Stimulated activated CD8-positive, alpha-beta memory T cell treated with anti-CD3 and anti-CD28 coated beads, Interleukin-7, amount 100 ng/mL, for 1 hour (primary cell): ENCODE data around the gene TTC9B.
A peak's percentile ranks its signal among the peaks of the same experiment; 100 is the strongest.
"Not testable (repeated sequence)": the region's sequence is repeated elsewhere in the genome, so short reads cannot be mapped to it uniquely, and the experiment has no call there.

Experiments
- DNase-seq, 2 donors: peaks; one replicate each; pipeline ENCODE4 v3.0.0-alpha.2; 2020; ENCODE audit warnings: low read depth in 2 of 2

The TTC9B gene

DNA sequence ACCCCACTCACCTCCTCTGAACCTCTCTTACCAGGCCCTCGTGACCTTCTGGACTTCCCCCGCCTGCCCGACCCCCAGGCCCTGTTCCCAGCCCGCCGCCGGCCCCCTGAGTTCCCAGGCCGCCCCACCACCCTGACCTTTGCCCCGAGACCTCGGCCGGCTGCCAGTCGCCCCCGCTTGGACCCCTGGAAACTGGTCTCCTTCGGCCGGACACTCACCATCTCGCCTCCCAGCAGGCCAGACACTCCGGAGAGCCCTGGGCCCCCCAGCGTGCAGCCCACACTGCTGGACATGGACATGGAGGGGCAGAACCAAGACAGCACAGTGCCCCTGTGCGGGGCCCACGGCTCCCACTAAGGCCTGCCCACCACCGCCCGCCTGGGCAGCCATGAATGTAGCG is 3.2 kb downstream of the TTC9B start:
- DNase-seq = no peak

DNA sequence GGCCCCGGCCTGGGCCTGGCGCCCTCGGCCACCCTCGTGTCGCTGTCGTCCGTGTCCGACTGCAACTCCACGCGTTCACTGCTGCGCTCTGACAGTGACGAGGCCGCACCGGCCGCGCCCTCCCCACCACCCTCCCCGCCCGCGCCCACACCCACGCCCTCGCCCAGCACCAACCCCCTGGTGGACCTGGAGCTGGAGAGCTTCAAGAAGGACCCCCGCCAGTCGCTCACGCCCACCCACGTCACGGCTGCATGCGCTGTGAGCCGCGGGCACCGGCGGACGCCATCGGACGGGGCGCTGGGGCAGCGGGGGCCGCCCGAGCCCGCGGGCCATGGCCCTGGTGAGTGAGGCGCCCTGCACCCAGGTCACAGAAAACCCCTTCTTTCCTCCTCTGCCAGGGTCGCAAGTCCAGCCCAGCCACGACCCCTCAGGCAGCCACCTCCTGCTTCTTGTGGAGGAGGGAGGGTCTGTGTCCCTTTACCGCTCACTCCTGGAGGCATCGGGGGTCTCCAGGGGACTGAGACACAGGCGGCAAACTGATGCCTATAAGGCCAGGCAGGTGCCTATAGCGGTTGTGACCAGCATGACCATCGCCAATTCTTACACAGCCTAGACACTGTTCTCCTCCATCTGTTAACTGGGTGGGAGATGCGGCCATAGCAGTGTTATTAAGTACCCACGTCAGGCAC is 4.2 kb downstream of the TTC9B start:
- DNase-seq = no peak

- DNase-seq = no peak
Observed at GRCh38 chr19:40213251-40213829, 4.8 kb downstream of the TTC9B start.

- DNase-seq = no peak
Observed at GRCh38 chr19:40210889-40211288, 7.3 kb downstream of the TTC9B start.

DNA sequence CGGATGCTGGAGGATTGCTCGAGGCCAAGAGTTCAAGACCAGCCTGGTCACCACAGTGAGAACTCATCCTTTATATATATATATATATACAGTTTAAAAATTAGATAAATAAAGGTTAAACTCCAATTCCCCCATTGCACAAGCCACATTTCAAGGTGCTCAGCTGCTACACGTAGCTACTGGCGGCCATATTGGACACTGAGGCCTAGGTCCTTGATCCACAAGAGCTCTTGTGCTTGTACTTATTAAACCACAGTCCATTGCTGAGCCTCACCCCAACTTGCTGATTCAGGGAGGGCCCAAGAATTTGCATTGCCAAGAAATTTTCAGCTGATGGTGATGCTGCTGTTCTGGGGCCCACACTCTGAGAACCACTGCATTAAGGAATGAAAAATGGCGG is 9.6 kb downstream of the TTC9B start:
- no peak for DNase-seq

DNA sequence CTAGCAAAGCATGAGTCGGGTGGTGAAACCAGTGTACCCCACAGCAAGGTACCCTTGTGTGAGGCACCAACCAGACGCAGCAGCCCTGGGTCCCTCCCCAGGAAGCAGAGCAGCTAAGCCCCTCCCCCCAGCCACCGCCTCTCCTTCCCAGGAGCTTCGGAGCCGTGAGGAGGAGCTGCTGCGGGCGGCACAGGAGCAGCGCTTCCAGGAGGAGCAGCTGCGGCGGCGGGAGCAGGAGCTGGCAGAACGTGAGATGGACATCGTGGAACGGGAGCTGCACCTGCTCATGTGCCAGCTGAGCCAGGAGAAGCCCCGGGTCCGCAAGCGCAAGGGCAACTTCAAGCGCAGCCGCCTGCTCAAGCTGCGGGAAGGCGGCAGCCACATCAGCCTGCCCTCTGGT is 12.4 kb downstream of the TTC9B start:
- no peak for DNase-seq

- DNase-seq = no peak
Observed at GRCh38 chr19:40204381-40204780, 13.8 kb downstream of the TTC9B start.

DNA sequence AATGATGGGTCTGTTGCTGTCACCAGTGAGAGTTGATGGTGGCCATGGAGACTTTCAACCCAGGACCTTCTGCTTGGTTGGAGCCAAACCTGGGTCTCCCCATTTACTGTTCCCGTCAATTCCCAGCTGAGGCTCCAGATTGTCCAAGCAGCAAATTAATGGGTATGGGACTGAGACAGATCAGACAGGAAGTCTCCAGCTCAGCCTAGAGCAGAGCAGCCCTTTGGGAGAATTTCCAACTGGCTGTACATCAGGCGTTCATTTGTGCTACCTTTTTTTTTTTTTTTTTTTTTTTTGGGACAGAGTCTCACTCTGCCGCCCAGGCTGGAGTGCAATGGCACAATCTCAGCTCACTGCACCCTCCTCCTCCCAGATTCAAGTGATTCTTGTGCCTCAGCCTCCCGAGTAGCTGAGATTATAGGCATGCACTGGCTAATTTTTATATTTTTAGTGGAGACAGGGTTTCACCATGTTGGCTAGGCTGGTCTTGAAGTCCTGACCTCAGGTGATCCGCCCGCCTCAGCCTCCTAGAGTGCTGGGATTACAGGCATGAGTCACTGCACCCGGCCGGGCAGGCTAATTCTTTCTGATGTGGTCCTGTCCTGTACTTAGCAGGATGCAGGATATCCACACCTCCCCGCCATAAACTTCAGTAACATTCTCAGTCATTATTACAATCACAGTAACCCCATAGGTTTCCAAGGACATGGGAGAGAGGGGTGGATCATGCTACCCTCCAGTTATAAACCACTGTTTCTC is 17.7 kb downstream of the TTC9B start:
- no peak for DNase-seq

DNA sequence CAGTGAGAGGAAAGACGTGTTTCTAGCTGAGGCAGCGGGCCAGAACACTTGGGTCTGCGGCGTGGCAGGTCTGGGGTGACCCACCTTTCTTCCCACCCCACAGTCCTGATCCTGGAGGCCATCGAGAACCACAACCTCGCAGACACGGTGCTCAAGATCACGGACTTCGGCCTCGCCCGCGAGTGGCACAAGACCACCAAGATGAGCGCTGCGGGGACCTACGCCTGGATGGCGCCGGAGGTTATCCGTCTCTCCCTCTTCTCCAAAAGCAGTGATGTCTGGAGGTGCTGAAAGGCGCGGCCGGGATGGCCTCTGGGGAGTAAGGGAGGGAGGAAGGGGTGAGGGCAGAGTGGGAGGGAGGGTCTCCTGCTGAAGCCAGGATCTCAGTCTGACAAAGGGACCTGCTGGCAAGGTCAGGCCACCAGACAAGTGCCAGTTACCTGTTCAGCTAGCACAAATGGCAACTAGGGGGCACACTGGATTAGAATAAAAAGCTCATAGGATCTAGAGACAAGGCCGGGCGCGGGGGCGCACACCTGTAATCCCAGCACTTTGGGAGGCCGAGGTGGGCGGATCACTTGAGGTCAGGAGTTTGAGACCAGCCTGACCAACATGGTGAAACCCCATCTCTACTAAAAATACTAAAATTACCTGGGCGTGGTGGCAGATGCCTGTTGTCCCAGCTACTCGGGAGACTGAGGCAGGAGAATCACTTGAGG is 19.8 kb downstream of the TTC9B start:
- no peak for DNase-seq

DNA sequence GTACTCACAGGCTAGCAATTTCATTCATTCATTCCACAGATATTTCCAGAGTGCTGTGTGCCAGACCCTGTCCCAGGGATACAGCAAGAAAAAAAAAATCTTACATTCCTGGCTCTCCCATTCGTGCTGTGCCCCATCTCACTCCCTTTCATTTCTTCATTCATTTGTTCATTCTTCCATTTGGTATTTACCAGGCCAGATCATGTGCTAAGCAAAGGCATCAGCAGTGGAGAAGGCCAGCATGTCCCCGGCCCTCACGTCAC is 24.7 kb downstream of the TTC9B start:
- no peak for DNase-seq

GRCh38 chr19:40192758-40193586 is 25.2 kb downstream of the TTC9B start:
- no peak for DNase-seq

DNA sequence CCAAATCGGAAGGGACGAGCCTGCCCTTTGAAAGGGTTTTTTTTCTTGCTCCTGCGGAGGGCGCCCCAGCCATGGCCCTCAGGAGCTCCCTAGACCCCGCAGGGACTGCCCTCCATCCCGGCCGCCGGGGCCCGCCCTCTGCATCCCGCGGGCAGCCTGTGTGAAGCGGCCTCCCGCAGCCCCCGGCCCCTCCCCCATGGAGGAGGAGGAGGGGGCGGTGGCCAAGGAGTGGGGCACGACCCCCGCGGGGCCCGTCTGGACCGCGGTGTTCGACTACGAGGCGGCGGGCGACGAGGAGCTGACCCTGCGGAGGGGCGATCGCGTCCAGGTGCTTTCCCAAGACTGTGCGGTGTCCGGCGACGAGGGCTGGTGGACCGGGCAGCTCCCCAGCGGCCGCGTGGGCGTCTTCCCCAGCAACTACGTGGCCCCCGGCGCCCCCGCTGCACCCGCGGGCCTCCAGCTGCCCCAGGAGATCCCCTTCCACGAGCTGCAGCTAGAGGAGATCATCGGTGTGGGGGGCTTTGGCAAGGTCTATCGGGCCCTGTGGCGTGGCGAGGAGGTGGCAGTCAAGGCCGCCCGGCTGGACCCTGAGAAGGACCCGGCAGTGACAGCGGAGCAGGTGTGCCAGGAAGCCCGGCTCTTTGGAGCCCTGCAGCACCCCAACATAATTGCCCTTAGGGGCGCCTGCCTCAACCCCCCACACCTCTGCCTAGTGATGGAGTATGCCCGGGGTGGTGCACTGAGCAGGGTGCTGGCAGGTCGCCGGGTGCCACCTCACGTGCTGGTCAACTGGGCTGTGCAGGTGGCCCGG is 26.1 kb downstream of the TTC9B start:
- no peak for DNase-seq

- DNase-seq = peak; percentile 39 to 48
Observed at GRCh38 chr19:40190891-40191835, 27.0 kb downstream of the TTC9B start, which contains the start of gene MAP3K10. TSS of gene MAP3K10 (plus strand) at chr19:40191426. CDS start at chr19:40192032, 606 bp downstream.

DNA sequence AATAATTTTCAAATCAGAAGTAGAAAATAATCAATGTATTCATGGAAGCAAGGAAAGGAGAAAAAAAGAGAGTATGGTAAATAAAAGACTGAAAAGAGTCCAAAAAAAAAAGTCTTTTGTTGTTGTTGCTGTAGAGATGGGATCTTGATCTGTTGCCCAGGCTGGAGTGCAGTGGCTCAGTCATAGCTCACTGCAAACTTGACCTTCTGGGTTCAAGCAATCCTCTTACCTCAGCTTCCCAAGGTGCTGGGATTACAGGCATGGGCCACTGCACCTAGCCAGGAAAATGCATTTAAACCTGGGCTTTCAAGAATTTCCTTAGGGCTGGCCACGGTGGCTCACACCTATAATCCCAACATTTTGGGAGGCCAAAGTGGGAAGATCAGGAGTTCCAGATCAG is 33.9 kb downstream of the TTC9B start:
- no peak for DNase-seq

DNA sequence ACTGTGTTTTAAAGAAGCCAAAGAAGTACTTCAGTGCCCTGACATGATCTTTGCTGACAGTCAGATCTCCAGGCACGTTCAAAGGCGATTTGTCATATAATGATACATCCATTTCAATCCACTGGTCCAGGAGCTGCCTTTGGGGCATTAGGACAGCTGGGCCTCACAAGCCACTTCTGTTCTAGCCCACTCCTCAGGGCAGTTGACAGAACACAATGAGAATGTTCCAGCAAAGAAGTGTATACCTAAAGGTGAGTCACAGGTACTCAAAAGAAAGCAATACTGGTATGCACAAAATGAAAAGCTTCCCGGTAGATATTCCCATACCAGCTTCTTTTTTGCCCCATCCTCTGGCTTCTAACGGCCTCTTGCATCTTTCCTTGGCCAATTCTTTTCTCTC is 39.4 kb downstream of the TTC9B start:
- no peak for DNase-seq

GRCh38 chr19:40177286-40178070 is 40.7 kb downstream of the TTC9B start:
- DNase-seq = no peak

- no peak for DNase-seq
Observed at GRCh38 chr19:40175820-40176219, 42.4 kb downstream of the TTC9B start.

- DNase-seq = no peak
Observed at GRCh38 chr19:40174092-40174491, 44.1 kb downstream of the TTC9B start.

- DNase-seq = not testable (repeated sequence)
Observed at GRCh38 chr19:40171293-40171692, 46.9 kb downstream of the TTC9B start.
